SU-DHL-6 (cell line): Measurements from ENCODE around the gene NBEAL1.

Experiments used
- EZH2phosphoT487 ChIP-seq: fragments of 200-600 bp; sonication (generic), shearing (Covaris generic); conservative IDR thresholded peaks from 2 replicates; pipeline ENCODE4 v1.6.1; 2018; ENCODE audit warnings: mild to moderate bottlenecking, antibody characterized with exemption, low read length, moderate library complexity, mixed read lengths
- TF ChIP-seq, protein P1 (sequence below): fragments of 200-600 bp; sonication (generic); IDR thresholded peaks from one replicate; pipeline ENCODE4 v1.5.1; 2017; ENCODE audit warnings: antibody characterized with exemption, mild to moderate bottlenecking, low read length, moderate library complexity; ENCODE audit not compliant: insufficient read depth, poor library complexity, severe bottlenecking

GRCh38 chr2:203261326-203262159 lies 246.9 kb downstream of the NBEAL1 start:
- TF ChIP-seq, protein P1, sequence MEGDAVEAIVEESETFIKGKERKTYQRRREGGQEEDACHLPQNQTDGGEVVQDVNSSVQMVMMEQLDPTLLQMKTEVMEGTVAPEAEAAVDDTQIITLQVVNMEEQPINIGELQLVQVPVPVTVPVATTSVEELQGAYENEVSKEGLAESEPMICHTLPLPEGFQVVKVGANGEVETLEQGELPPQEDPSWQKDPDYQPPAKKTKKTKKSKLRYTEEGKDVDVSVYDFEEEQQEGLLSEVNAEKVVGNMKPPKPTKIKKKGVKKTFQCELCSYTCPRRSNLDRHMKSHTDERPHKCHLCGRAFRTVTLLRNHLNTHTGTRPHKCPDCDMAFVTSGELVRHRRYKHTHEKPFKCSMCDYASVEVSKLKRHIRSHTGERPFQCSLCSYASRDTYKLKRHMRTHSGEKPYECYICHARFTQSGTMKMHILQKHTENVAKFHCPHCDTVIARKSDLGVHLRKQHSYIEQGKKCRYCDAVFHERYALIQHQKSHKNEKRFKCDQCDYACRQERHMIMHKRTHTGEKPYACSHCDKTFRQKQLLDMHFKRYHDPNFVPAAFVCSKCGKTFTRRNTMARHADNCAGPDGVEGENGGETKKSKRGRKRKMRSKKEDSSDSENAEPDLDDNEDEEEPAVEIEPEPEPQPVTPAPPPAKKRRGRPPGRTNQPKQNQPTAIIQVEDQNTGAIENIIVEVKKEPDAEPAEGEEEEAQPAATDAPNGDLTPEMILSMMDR = no peak
- TF ChIP-seq EZH2phosphoT487 = no peak
